Measurements from ENCODE around the gene PRKCH.

The PRKCH gene

DNA sequence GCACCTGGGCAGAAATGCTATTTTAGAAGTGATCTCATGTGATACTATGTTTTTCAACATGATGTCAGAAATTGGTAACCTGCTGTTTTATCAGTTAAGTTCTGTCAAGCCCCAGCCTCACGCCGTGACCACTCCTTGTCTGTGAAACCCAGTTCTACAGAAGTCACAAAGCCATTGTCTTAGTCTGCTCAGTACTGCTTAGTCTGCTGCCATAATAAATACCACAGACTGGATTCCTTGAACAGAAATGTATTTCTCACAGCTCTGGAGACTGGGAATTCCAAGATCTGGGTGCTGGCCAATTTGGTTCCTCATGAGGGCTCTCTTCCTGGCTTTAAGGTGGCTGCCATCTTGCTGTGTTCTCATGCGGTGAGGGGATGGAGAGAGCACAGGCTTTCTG is 176.9 kb downstream of the PRKCH start:
- no peak for DNase-seq

DNA sequence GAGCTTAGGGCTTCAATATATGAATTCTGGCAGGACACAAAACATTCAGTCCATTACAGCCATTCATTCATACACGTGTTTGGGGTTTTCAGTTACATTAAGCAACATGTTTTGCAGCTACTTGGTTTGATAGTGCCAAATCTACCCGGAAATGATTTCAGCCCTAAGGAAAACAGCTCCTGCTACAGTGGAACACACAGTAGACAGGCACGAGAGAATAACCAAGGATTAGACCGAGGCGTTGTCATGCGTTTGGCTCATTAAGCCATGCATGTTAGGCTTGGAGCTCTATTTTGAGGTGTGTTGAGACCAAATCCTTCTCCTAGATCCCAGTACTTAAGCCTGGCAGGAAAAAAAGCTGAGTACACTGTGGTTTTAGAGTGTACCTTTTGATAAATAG is 177.4 kb downstream of the PRKCH start:
- no peak for DNase-seq

DNA sequence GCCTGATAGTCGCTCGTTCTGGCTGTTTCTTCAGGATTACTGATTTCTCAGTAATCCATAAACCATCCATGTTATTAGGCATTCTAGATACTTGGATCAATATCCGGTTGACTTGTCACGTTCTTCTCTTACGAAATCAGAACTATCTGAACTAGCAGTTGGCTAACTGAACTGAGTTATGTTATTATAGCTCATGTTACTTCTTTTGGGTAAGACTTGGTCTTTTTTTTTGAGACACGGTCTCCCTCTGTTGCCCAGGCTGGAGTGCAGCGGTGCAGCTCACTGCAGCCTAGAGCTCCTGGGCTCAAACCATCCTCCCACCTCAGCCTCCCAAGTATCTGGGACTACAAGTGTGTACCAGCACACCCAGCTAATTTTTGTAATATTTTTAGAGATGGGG is 178.6 kb downstream of the PRKCH start:
- DNase-seq, result no peak

DNA sequence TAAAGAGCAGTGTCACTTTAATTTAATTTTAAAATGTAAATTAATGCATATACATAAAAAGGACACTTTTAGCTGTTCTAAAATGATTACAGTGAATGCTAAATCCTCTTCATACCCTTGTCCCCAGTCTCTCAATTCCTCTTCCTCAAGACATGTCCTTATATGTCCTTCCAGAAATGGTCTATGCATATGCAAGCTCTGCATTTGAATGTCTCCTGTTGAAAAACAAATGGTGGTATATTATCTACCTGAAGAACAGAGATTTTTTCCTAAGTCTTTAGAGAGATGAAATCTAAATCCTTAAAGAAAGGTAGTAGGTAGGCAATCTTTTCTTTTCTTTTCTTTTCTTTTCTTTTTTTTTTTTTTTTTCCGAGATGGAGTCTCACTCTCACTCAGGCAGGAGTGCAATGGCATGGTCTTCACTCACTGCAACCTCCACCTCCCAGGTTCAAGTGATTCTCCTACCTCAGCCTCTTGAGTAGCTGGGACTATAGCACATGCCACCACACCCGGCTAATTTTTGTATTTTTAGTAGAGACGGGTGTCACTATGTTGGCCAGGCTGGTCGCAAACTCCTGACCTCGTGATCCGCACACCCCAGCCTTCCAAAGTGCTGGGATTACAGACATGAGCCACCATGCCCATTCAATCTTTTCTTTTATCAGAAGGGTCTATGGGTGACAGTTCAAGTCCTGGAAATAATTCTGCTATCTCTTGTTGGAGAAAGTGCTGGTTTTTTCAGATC is 180.5 kb downstream of the PRKCH start:
- no peak for DNase-seq

DNA sequence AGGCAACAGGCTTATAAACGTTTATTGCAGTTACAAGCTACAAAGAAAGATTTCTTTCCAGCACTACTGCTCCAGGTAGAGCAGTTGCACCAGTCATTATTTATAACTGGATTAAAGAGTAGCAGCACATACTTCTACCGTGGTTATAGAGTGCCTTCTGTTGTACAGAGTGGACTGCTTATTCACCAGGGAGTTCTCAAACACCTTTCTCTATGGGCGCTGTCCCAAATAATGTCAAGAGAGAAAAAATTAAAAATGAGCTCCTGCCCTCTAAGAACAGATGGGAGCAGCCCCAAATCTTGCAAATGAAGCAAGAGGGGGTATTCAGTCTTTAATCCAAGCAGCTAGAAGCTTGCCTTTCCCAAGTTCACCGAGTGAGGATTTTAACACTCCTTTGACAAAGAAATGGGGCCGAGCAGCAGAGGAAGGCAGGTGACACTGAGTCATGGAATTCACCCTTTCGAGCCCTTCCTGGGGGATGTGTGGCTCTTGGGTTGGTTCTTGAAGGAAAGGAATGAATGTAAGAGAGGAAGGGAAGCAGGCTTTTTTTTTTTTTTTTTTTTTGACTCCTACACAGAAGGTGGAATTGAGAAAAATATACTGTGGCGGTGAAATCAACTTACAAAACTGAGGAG is 181.2 kb downstream of the PRKCH start:
- no peak for DNase-seq

DNA sequence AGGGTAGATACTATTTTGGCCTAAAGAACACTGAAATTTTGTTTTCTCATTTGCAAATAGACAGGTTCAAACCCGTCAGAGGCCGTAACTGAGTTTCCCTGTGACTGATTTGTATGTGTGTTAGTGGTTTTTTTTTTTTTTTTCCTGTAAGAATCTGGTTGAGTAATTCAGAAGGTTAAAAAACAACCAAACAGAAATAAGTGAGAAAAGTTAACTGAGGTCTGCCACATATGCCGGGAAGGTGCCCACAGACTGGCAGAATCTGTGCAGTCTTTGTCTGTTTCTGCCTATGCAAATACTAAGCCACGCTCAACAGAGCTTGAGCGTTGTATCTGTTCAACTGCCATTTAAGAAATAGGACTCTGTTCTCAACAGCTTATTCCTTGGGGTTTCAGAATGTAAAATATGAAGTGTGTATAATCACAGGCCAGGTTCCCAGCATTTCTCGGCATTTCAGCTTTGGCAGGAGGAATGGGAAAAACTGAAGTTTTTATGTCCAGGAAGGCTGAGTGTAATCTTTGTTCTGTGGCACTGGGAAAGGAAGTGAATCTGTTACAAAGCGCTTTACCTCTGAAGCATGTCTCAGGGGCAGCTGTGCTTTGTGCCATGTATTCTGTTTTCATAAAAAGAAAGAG is 181.9 kb downstream of the PRKCH start:
- peak; percentile 18 for DNase-seq

DNA sequence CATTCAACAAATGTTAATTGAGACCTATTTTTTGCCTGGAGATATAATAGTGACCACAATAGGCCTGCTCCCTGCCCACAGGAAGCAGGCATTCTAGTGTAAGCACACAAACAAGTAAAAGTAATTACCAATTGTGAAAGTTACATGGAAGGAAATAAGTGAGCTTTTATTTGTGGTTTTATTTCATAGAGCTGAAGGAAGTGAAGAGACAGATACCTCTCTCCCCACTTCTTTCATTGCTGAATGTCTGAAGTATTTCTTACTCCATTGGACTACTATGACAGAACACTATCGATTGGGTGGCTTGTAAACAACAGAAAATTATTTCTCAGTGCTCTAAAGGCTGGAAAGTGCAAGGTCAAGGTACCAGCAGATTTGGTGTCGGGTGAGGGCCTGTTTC is 183.5 kb downstream of the PRKCH start:
- DNase-seq, result no peak

DNA sequence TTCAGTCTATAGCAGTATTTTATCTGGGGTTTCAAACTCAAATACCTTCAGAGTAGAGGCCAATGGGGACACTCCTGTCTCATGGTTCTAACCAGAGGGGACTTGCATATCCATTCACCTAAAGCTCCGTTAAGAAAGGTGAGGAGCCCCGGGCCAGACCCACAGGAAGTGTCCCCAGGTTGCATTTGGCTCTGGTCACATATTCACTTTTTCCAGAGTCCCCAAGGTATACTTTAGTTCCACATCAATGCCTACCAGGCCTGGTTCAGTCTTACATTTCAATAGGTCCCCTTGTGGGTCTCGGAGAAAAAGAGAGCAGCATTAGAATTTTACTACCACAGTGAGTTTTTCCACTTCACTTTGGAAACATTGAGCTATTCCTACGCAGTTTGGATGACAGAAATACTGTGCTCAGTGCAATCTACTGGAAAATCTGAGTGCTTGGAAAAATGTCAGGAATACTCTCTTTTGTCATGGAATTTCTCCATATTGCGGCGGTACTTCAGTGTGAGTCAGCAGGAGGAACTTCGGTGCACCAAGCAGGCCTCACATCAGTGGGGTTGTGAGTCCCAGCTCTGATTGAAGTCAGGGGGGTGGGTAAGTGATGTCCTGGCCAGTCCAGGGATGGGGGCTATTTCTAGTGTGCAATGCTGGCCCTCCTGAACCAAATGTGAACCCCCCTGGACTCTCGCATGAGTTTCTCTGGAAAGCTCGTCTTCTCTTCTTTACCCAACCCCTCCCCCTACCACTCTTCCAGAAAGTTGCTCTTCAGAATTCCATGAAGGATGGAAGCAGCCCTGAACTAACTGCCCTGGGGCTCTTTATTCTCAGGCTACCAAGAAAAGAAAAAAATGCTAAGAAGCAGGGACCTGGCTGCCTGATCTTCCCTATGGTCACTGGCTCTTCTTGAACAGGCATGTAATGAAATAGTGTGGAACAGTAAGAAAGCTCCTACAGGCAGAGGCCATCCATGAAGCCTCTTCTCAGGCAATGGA is 184.7 kb downstream of the PRKCH start:
- DNase-seq, result no peak

DNA sequence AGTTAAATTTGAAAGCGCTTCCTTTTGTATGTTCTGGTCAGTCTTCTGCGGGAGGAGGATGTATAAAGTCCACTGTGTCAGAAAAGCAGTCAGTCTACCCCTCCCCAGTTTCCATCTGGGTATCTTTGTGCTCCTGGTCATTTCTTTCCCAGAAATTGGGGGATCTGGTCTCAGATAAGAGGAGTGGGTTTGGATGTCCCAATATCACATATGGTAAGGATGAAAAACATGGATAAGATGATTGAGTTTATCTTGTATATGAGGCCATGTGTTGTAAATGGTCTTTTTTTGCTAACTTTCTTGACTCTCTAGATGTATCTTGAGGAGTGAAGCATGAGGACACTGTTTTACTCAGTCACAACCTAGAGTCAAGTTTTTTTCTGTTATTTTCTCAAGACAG is 187.1 kb downstream of the PRKCH start:
- DNase-seq, result no peak

DNA sequence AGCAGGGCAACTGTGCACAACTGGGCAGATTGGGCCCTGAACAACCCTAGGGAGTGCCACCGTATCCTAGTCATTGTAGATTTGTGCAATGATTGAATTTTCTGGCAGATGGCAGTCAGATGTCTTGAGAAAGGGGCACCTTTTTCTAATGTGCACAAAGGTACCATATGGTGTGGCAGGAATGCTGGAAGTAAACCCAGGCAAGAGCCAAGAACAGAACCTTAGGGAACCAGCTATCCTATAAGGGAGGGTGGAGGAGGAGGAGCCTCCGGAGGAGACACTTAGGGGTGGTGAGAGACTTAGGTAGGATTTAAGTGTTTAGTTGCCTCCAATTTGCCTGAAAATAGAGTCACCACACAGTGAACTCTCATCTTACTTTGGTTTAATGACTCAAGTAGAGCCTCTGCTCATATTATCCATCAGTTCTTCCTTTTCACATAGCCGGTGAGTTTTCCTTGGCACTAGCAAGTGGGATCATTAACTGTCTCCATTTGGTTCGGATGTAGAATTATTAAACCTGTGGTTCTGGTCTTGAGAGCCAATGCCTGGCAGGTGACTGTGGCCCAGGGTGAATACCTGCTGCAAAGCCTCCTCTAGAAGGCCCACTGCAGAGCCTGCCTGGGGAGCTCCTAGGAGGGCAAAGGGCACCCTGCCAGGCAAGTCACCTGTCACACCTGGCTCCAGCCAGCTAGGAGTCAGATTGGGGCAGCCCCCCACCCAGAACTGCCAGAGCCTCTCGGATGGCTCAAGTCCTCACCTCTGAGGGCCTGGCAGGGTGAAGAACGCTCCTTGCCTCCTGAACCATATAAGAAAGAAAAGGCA is 189.6 kb downstream of the PRKCH start:
- DNase-seq, result no peak

DNA sequence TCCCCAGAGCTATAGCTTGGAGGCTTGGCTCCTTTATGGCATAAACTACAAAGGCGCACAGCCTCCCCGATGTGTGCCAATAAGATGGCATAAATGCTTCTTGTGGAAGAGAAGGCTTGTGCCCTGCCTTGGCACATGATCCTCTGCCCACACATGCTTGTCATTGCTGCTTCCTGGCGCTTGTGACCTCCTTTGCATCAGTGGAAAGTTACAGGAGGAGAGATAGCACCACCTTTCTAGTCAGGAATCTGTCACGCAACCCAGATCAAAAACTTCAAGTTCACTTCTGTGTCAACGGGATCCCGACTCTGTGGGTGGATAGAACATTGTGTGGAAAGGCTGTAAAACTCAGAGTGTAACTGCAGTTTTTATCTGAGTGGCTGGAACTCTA is 190.2 kb downstream of the PRKCH start:
- no peak for DNase-seq

DNA sequence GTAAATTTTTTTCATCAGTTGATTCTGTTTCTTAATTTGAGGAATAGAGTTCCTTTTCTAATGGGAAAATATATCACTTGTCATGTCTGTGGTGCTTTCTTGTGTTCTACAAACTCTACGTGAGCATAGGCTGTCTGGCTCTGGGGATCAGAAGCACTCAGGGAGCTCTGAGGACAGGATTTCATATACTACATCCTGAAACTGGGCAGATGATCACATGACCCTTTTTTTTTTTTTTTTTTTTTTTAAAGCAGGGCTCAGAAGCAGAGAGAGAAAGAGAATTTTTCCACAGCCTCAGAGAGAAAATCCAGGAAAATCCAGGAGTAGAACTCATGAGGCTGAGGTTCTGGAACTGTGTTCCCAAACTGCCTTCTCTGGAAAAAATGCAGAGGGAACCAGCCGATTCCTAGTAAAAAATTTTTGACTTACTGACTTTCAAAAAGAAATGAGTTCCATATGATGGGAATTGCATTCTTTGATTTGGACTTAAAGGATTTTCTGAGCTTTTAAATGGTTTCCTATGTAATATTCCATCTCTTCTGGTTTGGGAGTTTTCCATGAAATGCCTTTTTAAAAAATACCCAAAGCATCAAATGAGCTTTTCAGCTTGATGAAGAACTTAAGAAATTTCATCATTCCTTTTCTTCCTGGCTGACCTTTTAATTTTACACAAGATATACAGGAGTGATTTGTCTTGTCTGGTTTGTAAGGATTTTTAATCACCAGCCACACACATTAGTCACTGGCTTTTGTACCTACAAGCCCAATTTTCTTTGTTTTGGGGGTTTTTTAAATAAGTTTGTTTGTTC is 190.9 kb downstream of the PRKCH start:
- no peak for DNase-seq

DNA sequence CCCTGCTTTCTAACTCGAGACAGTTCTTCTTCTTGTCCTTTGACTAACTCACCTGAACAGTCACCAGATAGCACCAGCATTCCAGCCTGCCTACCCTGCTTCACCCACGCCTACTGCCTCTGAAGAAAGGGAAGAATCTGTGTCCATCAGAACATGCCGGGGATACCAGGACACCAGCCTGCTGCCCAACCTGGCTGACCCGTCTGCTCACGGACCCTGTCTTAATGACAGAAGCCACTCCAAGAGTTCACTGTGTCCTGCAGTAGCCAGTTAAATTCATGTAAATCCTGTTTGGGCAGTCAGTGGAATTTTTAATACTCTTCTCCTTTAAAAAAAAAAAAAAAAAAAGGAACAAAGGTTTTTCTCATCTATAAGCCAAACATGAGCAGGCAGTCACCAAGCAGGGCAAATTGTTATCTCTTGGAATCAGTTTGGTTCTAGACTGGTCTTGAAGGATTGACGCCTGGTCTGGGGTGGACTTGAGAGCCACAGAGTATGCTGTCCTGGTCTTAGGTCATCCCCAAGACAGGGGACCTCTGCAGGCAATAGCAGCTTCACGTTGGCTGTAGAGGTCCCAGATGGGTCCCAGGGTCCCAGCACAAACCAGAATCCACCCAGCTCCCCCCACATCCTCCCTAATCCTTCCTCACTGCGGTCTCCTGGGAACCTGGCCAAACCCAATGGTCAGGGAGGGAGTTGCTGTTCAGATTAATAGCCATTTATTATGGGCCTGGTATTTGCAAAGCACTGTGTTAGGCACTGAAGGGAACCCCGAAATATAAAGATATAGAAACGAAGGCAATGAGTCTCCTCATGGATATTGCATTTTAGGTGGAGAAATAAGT is 192.8 kb downstream of the PRKCH start:
- DNase-seq, result no peak

DNA sequence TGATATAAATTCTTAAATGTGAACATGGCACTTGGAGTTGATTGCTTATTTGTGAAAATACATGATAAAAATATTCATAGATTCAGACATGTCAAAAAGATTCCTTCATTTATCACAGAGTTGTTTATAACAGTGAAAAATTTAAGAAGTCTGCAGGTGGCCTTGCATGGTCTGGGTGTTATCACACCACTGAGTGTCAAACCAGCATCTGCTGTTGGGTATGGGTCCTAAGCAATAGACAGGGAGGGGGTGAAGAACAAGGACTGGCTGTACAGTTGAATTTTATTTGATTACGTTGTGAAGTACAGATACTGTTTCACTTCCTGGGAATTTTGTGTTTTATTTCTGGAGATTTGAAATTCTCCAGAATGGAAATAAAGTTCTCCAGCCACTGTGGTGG is 193.5 kb downstream of the PRKCH start:
- no peak for DNase-seq

DNA sequence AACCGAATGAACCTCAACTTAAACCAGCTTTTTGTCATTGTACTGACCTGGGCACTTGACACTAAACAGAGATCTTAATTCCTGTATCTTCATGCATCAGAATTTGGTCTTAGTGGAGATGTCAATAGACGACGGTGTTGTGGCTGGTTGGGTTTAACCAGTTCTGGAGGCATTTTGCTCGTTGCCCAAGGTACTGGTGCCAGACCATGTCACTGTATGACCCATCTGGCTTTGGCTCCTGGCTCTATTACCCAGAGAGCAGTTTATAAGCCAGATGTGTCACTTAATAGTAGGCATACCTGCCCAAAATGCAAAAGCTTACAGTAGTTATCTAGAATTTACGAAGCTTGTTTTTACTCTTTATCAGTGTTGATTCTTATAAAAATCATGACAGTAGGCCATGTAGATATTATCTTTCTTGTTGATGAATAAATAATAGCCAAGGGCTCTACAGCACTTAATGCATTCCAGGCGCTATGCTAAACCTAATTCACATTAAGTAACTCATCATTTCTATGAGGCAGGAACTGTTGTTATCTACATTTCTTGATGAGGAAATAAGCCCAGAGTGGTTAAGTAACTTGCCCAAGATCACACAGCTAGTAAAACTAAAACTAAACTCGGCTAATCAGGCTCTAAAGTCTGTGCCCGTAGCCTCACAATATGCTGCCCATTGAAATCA is 194.2 kb downstream of the PRKCH start:
- no peak for DNase-seq

DNA sequence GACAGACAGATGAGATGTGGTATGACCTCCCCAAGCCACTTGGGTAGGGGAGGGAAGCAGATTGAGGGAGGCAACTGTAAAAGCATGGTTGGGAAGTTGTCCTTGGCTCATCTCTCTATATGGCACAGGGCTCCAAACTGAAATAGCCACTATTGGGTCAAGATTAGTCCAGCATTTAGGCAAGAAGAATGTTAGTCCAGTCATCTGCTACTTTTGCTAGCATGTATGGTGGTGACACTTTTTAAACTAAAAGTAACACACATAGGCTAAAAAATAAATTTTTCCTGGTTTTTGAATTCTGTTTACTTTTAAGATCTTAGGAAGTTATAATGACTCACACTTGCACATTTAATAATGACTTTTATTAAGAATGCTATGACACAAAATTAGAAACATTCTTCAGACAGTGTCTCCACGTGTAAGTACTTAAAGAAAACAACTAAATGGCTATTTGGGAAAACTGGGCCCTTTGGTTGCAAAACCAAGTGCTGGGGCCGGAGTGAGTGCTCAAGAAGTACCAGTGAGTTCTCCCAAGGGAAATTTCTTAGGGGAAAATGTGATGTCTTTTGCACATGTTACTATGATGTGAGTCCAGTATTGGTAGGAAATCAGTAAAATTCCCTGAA is 194.9 kb downstream of the PRKCH start:
- no peak for DNase-seq

DNA sequence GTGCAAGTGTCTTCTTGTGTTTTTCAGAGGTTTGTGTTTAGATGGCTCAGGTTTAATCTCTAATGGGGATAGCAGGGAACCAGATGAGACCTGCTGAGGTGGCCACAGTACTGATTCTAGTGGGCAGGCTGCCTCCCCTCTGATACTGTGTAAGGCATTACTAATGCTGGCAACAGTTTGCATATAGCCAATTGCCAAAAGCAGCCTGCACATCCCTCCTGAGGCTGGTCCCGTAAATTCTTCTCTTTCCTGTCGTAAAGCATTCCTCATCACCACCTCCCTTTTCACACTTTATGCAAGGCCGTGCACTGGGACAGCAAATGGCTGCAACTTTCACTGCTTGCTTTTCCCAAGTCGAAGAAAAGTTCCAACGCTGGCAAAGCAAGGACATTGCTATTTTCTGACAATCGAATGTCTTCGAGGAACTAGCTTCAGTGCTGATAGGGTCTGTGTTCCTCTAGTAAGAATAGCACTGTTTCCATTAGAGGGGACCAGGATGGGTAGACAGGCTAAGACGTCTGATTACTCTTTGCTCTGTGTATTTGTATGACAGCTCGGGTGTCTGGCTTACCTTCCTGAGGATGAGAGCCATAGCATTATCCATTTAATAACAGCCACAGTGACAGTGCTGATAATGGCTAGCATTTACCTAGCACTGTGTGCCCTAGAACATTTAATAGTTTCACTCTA is 195.7 kb downstream of the PRKCH start:
- no peak for DNase-seq

DNA sequence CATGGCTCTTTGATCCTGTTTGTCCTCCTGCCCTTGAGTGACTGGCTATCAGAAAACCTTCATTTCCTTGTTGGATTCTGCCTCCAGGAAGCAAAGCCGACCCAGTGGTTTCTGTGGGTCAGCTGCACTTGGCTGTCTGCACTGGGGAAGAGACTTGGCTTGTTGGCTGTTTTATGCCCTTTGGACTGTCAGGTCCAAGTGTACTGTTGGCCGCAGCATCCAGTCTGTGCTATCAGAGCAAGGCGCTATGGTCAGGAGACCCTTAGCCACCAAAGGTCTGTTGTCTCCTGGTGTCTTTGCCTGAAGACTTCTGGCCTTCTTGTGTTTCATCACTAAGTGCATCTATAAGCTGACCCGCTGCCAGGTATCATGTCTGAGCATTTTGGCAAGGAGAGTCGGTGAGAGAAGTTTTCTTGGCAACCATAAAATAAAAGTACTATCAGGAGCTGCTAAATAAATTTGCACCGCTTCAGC is 196.6 kb downstream of the PRKCH start:
- DNase-seq, result no peak

Measured in effector CD8-positive, alpha-beta T cell (primary cell).